ENCODE data around the gene NFE2L2.

NFE2L2 gene

DNA sequence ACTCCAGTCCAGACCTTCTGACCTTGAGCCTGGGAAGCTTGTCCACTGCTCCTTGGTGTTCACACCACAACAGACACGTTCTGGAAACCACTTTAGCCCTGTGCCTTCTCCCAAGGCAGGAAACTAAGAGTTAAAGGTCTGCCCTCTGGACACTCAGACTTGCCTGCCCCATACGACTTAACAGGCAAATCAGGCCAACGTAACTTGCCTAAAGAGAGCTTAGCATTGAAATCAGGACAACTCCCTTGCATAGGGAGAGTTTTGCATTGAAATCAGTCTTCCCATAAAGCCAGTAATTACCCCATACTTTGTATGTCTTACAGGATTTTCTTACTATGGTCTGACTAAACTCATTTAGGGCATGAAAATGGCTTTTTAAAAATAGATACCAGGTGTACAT is 18.5 kb downstream of the NFE2L2 start:
- H3K27me3 ChIP-seq (ENCODE audit: insufficient read depth, low read length): no peaks in the 10 kb centered on the region
- H3K4me1 ChIP-seq (ENCODE audit: insufficient read depth, low read length, severe bottlenecking): peaks cover 34% of the 10 kb centered on the region
- no peak overlapping the region for H3K4me3 ChIP-seq (ENCODE audit: low read depth, low read length, poor library complexity, severe bottlenecking)
- H3K9me3 ChIP-seq (ENCODE audit: low read length): no peaks in the 10 kb centered on the region
- peaks cover 99% of the 10 kb centered on the region for H3K79me2 ChIP-seq (ENCODE audit: insufficient read depth, low read length)
- H3F3A ChIP-seq (ENCODE audit: insufficient read depth, low read length): no peaks in the 10 kb centered on the region
- no peak overlapping the region for H3K4me2 ChIP-seq (ENCODE audit: low read length)
- no peaks in the 10 kb centered on the region for H3K9me2 ChIP-seq (ENCODE audit: low read depth, low read length)
- H3K9ac ChIP-seq (ENCODE audit: low read length): no peak overlapping the region
- TF ChIP-seq EZH2 (IDR thresholded peaks at IDR 0.05; ENCODE audit: borderline replicate concordance, low read length): no peak
- TF ChIP-seq, protein P1, sequence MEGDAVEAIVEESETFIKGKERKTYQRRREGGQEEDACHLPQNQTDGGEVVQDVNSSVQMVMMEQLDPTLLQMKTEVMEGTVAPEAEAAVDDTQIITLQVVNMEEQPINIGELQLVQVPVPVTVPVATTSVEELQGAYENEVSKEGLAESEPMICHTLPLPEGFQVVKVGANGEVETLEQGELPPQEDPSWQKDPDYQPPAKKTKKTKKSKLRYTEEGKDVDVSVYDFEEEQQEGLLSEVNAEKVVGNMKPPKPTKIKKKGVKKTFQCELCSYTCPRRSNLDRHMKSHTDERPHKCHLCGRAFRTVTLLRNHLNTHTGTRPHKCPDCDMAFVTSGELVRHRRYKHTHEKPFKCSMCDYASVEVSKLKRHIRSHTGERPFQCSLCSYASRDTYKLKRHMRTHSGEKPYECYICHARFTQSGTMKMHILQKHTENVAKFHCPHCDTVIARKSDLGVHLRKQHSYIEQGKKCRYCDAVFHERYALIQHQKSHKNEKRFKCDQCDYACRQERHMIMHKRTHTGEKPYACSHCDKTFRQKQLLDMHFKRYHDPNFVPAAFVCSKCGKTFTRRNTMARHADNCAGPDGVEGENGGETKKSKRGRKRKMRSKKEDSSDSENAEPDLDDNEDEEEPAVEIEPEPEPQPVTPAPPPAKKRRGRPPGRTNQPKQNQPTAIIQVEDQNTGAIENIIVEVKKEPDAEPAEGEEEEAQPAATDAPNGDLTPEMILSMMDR (IDR thresholded peaks at IDR 0.05; ENCODE audit: low read length): no peak
- peak overlapping the region; percentile 10 for H3K27ac ChIP-seq (ENCODE audit: low read depth, low read length, poor library complexity, severe bottlenecking)
- H4K20me1 ChIP-seq (ENCODE audit: insufficient read depth, low read length): 0 out of 2 replicates have a peak, but pooled peaks cover 5% of the 10 kb centered on the region
- peaks cover 27% of the 10 kb centered on the region; the same call in 1 of the 2 replicates for H3K36me3 ChIP-seq (ENCODE audit: insufficient read depth, low read length)
- H2AFZ ChIP-seq (ENCODE audit: low read length): no peak overlapping the region

DNA sequence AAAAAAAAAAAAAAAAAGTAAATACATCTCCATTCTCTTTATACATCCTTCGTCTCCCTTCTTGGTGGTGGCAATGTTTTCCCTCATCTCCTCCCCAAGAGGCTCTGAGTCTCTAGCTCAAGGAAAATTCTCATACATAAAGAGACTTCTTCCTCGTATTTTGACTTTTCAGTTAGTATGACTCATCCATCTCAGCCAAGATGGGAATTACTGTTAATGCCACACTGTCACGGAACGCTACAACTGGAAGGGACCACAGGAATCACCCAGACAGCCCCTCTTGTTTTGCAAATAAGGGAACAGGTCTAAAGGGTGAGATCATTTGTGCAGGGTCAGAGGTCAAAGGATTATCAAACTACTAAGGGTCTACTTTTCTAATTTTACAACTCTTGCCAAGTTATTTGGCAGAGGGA is 19.5 kb downstream of the NFE2L2 start:
- Histone ChIP-seq H4K20me1 (ENCODE audit: insufficient read depth, low read length) (0 out of 2 replicates have a peak, but pooled peaks cover 2% of the 10 kb centered on the region), H3K4me1 (ENCODE audit: insufficient read depth, low read length, severe bottlenecking) (peaks cover 44% of the 10 kb centered on the region), H3K4me2 (ENCODE audit: low read length) (no peak overlapping the region)

DNA sequence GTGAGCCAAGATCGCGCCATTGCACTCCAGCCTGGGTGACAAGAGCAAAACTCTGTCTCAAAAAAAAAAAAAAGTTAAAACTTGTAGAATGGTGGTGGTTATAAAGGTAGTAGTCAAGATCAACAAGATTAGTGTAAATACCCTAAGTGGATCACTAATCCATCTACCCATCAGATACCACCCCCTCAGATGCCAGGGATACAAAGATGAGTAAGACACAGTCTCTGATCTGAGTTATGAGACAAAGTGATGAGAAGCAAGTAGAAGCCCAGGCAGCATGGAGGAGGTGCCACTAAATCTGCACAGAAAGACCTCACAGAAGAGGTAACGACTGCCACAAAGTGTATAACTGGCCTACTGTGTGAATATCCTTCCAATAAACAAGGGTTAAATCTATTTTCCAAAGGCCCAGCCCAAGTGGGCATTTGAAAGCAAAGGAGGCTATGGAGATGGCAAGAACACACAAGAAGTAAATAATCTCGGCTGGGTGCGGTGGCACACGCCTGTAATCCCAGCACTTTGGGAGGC is 20.2 kb downstream of the NFE2L2 start:
- no peaks in the 10 kb centered on the region for H3K9me3 ChIP-seq (ENCODE audit: low read length)
- peaks cover 21% of the 10 kb centered on the region; the same call in 1 of the 2 replicates for H3K36me3 ChIP-seq (ENCODE audit: insufficient read depth, low read length)
- TF ChIP-seq, protein P1 (IDR thresholded peaks at IDR 0.05; ENCODE audit: low read length): no peak
- TF ChIP-seq EZH2 (IDR thresholded peaks at IDR 0.05; ENCODE audit: borderline replicate concordance, low read length): no peak
- H4K20me1 ChIP-seq (ENCODE audit: insufficient read depth, low read length): no peaks in the 10 kb centered on the region
- H3K27ac ChIP-seq (ENCODE audit: low read depth, low read length, poor library complexity, severe bottlenecking): no peak overlapping the region
- no peak overlapping the region for H3K9ac ChIP-seq (ENCODE audit: low read length)
- no peak overlapping the region for H3K4me3 ChIP-seq (ENCODE audit: low read depth, low read length, poor library complexity, severe bottlenecking)
- no peak overlapping the region for H3K4me2 ChIP-seq (ENCODE audit: low read length)
- H3K4me1 ChIP-seq (ENCODE audit: insufficient read depth, low read length, severe bottlenecking): peaks cover 49% of the 10 kb centered on the region
- H3K27me3 ChIP-seq (ENCODE audit: insufficient read depth, low read length): no peaks in the 10 kb centered on the region
- no peak overlapping the region for H2AFZ ChIP-seq (ENCODE audit: low read length)
- no peaks in the 10 kb centered on the region for H3F3A ChIP-seq (ENCODE audit: insufficient read depth, low read length)
- H3K79me2 ChIP-seq (ENCODE audit: insufficient read depth, low read length): peaks cover 99% of the 10 kb centered on the region
- no peaks in the 10 kb centered on the region for H3K9me2 ChIP-seq (ENCODE audit: low read depth, low read length)

More for the DNA sequence above, 19.5 kb downstream of the NFE2L2 start:
- Histone ChIP-seq H3K27me3 (ENCODE audit: insufficient read depth, low read length) (no peaks in the 10 kb centered on the region), H3K9me2 (ENCODE audit: low read depth, low read length) (no peaks in the 10 kb centered on the region), H3K27ac (ENCODE audit: low read depth, low read length, poor library complexity, severe bottlenecking) (no peak overlapping the region), H3K36me3 (ENCODE audit: insufficient read depth, low read length) (peaks cover 23% of the 10 kb centered on the region; the same call in 1 of the 2 replicates), H3K4me3 (ENCODE audit: low read depth, low read length, poor library complexity, severe bottlenecking) (no peak overlapping the region), H3K9ac (ENCODE audit: low read length) (no peak overlapping the region), H3F3A (ENCODE audit: insufficient read depth, low read length) (no peaks in the 10 kb centered on the region), H2AFZ (ENCODE audit: low read length) (no peak overlapping the region), H3K9me3 (ENCODE audit: low read length) (no peaks in the 10 kb centered on the region), H3K79me2 (ENCODE audit: insufficient read depth, low read length) (peaks cover 99% of the 10 kb centered on the region)
- TF ChIP-seq, protein P1 (IDR thresholded peaks at IDR 0.05; ENCODE audit: low read length): no peak
- TF ChIP-seq EZH2 (IDR thresholded peaks at IDR 0.05; ENCODE audit: borderline replicate concordance, low read length): no peak

Data from OCI-LY1 (cell line).